ENCODE results near the gene KCNK2. TPM values are rescaled to one million over a fixed set of nuclear protein-coding genes. Genes with fewer than 3 reads are reported as not detected.
A peak's percentile ranks its signal among the peaks of the same experiment; 100 is the strongest.

KCNK2 gene
- total RNA-seq, 1 donor from 2014 or later: 1.5 TPM

GRCh38 chr1:215256936-215257679, 174.6 kb downstream of the KCNK2 start:
- DNase-seq: no peak

- DNase-seq: no peak
These were observed 178.2 kb downstream of the KCNK2 start for GRCh38 chr1:215260711-215261110.

- DNase-seq: no peak
These were observed 179.6 kb downstream of the KCNK2 start for GRCh38 chr1:215262106-215262505.

GRCh38 chr1:215263636-215264035, 181.1 kb downstream of the KCNK2 start:
- no peak for DNase-seq

- no peak for DNase-seq
These were observed 182.1 kb downstream of the KCNK2 start for GRCh38 chr1:215264649-215265048.

GRCh38 chr1:215267495-215267894, 185.0 kb downstream of the KCNK2 start:
- DNase-seq: no peak

GRCh38 chr1:215269955-215270354, 187.4 kb downstream of the KCNK2 start:
- DNase-seq: no peak

GRCh38 chr1:215273838-215274516, 191.4 kb downstream of the KCNK2 start:
- no peak for DNase-seq

GRCh38 chr1:215276582-215276981, 194.0 kb downstream of the KCNK2 start:
- DNase-seq: no peak

GRCh38 chr1:215277532-215277931, 195.0 kb downstream of the KCNK2 start:
- DNase-seq: peak; percentile 10

- no peak for DNase-seq
These were observed 197.1 kb downstream of the KCNK2 start for GRCh38 chr1:215279682-215280081.

GRCh38 chr1:215282557-215282956, 200.0 kb downstream of the KCNK2 start:
- DNase-seq: no peak

- DNase-seq: peak; percentile 10
These were observed 202.7 kb downstream of the KCNK2 start for GRCh38 chr1:215285013-215285800.
